ENCODE results near the gene SASH3. TPM values are rescaled to one million over a fixed set of nuclear protein-coding genes. Genes with fewer than 3 reads are reported as not detected.

The SASH3 gene
- total RNA-seq, 1 experiment from 2014 or later, result not detected

- ChIA-PET CTCF (no interaction called here), POLR2A (ENCODE audit: low non-redundant PET) (interaction anchor here (0.6 kb wide), 1 partner anchor 146 kb away, joined by 3 read pairs; no protein-coding TSS in a partner anchor)
- intact Hi-C loops (cut with micrococcal nuclease; ENCODE audit: unreplicated experiment), result no loop called here
- Histone ChIP-seq H3K4me3 (ENCODE audit: low read depth, low read length, poor library complexity, severe bottlenecking) (no peak overlapping the region), H3K36me3 (ENCODE audit: insufficient read depth, low read length, poor library complexity, severe bottlenecking) (no peaks in the 10 kb centered on the region), H3K27me3 (replicated peaks; ENCODE audit: insufficient read depth, low read depth, low read length, poor library complexity) (no peaks in the 10 kb centered on the region), H3K4me1 (ENCODE audit: insufficient read depth, low read length, poor library complexity, severe bottlenecking) (no peaks in the 10 kb centered on the region), H3K27ac (ENCODE audit: low read depth, low read length, poor library complexity, severe bottlenecking) (no peak overlapping the region), H3K9me3 (ENCODE audit: low read depth, low read length, poor library complexity, severe bottlenecking) (no peaks in the 10 kb centered on the region)
- BruUV-seq (replicated peaks), result no TSS peak
- DNase-seq (ENCODE audit: low spot score), result no peak
- TF ChIP-seq CTCF (conservative IDR thresholded peaks at IDR 0.05; ENCODE audit: low read depth, low read length), result no peak
- no peak for TF ChIP-seq EZH2 (IDR thresholded peaks at IDR 0.05; ENCODE audit: borderline replicate concordance, low read depth, low read length, poor library complexity, severe bottlenecking)
Observed at GRCh38 chrX:129792586-129793291, 13.0 kb downstream of the SASH3 start.

- BruUV-seq (replicated peaks), result no TSS peak
- H3K27ac ChIP-seq (ENCODE audit: low read depth, low read length, poor library complexity, severe bottlenecking), result no peak overlapping the region
- ChIA-PET POLR2A (ENCODE audit: low non-redundant PET) (no interaction called here), CTCF (no interaction called here)
- no peak for DNase-seq (ENCODE audit: low spot score)
- no peak overlapping the region for H3K4me3 ChIP-seq (ENCODE audit: low read depth, low read length, poor library complexity, severe bottlenecking)
- intact Hi-C loops (cut with micrococcal nuclease; ENCODE audit: unreplicated experiment), result no loop called here
- no peaks in the 10 kb centered on the region for H3K27me3 ChIP-seq (replicated peaks; ENCODE audit: insufficient read depth, low read depth, low read length, poor library complexity)
- H3K4me1 ChIP-seq (ENCODE audit: insufficient read depth, low read length, poor library complexity, severe bottlenecking), result no peaks in the 10 kb centered on the region
- no peaks in the 10 kb centered on the region for H3K9me3 ChIP-seq (ENCODE audit: low read depth, low read length, poor library complexity, severe bottlenecking)
- TF ChIP-seq EZH2 (IDR thresholded peaks at IDR 0.05; ENCODE audit: borderline replicate concordance, low read depth, low read length, poor library complexity, severe bottlenecking) (no peak), CTCF (conservative IDR thresholded peaks at IDR 0.05; ENCODE audit: low read depth, low read length) (no peak)
- H3K36me3 ChIP-seq (ENCODE audit: insufficient read depth, low read length, poor library complexity, severe bottlenecking), result no peaks in the 10 kb centered on the region
Observed at GRCh38 chrX:129793604-129794191, 13.9 kb downstream of the SASH3 start.

- no peak overlapping the region for H3K27ac ChIP-seq (ENCODE audit: low read depth, low read length, poor library complexity, severe bottlenecking)
- H3K9me3 ChIP-seq (ENCODE audit: low read depth, low read length, poor library complexity, severe bottlenecking), result no peaks in the 10 kb centered on the region
- intact Hi-C loops (cut with micrococcal nuclease; ENCODE audit: unreplicated experiment), result no loop called here
- ChIA-PET CTCF (no interaction called here), POLR2A (ENCODE audit: low non-redundant PET) (no interaction called here)
- BruUV-seq (replicated peaks), result no TSS peak
- TF ChIP-seq EZH2 (IDR thresholded peaks at IDR 0.05; ENCODE audit: borderline replicate concordance, low read depth, low read length, poor library complexity, severe bottlenecking), result no peak
- TF ChIP-seq CTCF (conservative IDR thresholded peaks at IDR 0.05; ENCODE audit: low read depth, low read length), result no peak
- DNase-seq (ENCODE audit: low spot score), result no peak
- H3K4me1 ChIP-seq (ENCODE audit: insufficient read depth, low read length, poor library complexity, severe bottlenecking), result no peaks in the 10 kb centered on the region
- H3K36me3 ChIP-seq (ENCODE audit: insufficient read depth, low read length, poor library complexity, severe bottlenecking), result no peaks in the 10 kb centered on the region
- no peak overlapping the region for H3K4me3 ChIP-seq (ENCODE audit: low read depth, low read length, poor library complexity, severe bottlenecking)
- H3K27me3 ChIP-seq (replicated peaks; ENCODE audit: insufficient read depth, low read depth, low read length, poor library complexity), result no peaks in the 10 kb centered on the region
Observed at GRCh38 chrX:129795584-129795983, 15.8 kb downstream of the SASH3 start.
